NB4 (cell line): ENCODE results near the gene RAI14.

Experiments used
- DNase-seq: peaks from one replicate; pipeline ENCODE4 v3.0.0; 2010; ENCODE audit warnings: low read depth
- H3K4me3 ChIP-seq: one replicate; pipeline ENCODE4 v1.5.1; 2011; ENCODE audit warnings: mild to moderate bottlenecking, low read depth, low read length, moderate library complexity
- CTCF ChIP-seq: IDR thresholded peaks from one replicate; pipeline ENCODE4 v1.5.1; 2012; ENCODE audit warnings: low read depth, low read length
- MAX ChIP-seq: IDR thresholded peaks from 2 replicates; pipeline ENCODE4 v1.6.1; 2011; ENCODE audit warnings: low read depth, low read length
- MYC ChIP-seq: IDR thresholded peaks from 2 replicates; pipeline ENCODE4 v1.6.1; 2011; ENCODE audit warnings: low read depth, low read length
- POLR2A ChIP-seq: IDR thresholded peaks from 2 replicates; pipeline ENCODE4 v1.6.1; 2011; ENCODE audit warnings: mild to moderate bottlenecking; ENCODE audit not compliant: insufficient read length; ENCODE audit errors: extremely low read depth

RAI14 gene

GRCh38 chr5:34738381-34738780, 82.3 kb downstream of the RAI14 start:
- DNase-seq, result no peak
- no peak overlapping the region for H3K4me3 ChIP-seq
- TF ChIP-seq POLR2A, result no peak
- TF ChIP-seq CTCF, result no peak
- no peak for TF ChIP-seq MAX
- no peak for TF ChIP-seq MYC

- TF ChIP-seq POLR2A (no peak), MAX (no peak), CTCF (no peak), MYC (no peak)
- H3K4me3 ChIP-seq, result no peak overlapping the region
- DNase-seq, result no peak
These were observed 84.3 kb downstream of the RAI14 start for GRCh38 chr5:34740389-34740806.

- no peak for TF ChIP-seq CTCF
- no peak overlapping the region for H3K4me3 ChIP-seq
- DNase-seq, result no peak
These were observed 85.9 kb downstream of the RAI14 start for GRCh38 chr5:34742061-34742460.

GRCh38 chr5:34743878-34744277, 87.8 kb downstream of the RAI14 start:
- DNase-seq, result no peak
- no peak for TF ChIP-seq POLR2A
- no peak for TF ChIP-seq CTCF
- no peak for TF ChIP-seq MAX
- TF ChIP-seq MYC, result no peak

GRCh38 chr5:34748431-34748830, 92.3 kb downstream of the RAI14 start:
- no peak overlapping the region for H3K4me3 ChIP-seq
- TF ChIP-seq MYC, result no peak
- no peak for TF ChIP-seq MAX
- TF ChIP-seq CTCF, result no peak
- TF ChIP-seq POLR2A, result no peak
- DNase-seq, result no peak

More at GRCh38 chr5:34743878-34744277, 87.8 kb downstream of the RAI14 start:
- H3K4me3 ChIP-seq, result no peak overlapping the region

GRCh38 chr5:34749431-34749873, 93.3 kb downstream of the RAI14 start:
- no peak for TF ChIP-seq POLR2A
- TF ChIP-seq CTCF, result no peak
- no peak for TF ChIP-seq MAX
- no peak for TF ChIP-seq MYC
- no peak for DNase-seq
- no peak overlapping the region for H3K4me3 ChIP-seq
